ENCODE data around the gene TMEM63A. TPM values are rescaled to one million over a fixed set of nuclear protein-coding genes. Genes with fewer than 3 reads are reported as not detected.
"Not testable (repeated sequence)": the region's sequence is repeated elsewhere in the genome, so short reads cannot be mapped to it uniquely, and the experiment has no call there.

Gene TMEM63A
- total RNA-seq, 1 donor from 2014 or later, result 30.7 TPM

- intact Hi-C loops (cut with micrococcal nuclease), result no loop called here
- ATAC-seq (peak; percentile 39), DNase-seq (peak; percentile 88)
Observed at GRCh38 chr1:225835856-225836255, 46.3 kb downstream of the TMEM63A start.

GRCh38 chr1:225834417-225835329 is 47.5 kb downstream of the TMEM63A start:
- DNase-seq, result peak; percentile 72
- peak; percentile 91 for ATAC-seq
- intact Hi-C loops (cut with micrococcal nuclease), result no loop called here

GRCh38 chr1:225830841-225831240 is 51.3 kb downstream of the TMEM63A start:
- ATAC-seq (no peak), DNase-seq (no peak)
- intact Hi-C loops (cut with micrococcal nuclease), result no loop called here

- ATAC-seq (no peak), DNase-seq (no peak)
- intact Hi-C loops (cut with micrococcal nuclease), result no loop called here
Observed at GRCh38 chr1:225828706-225829345, 53.4 kb downstream of the TMEM63A start.

- no peak for DNase-seq
- no peak for ATAC-seq
- intact Hi-C loops (cut with micrococcal nuclease), result no loop called here
Observed at GRCh38 chr1:225827076-225827475, 55.1 kb downstream of the TMEM63A start.

GRCh38 chr1:225825607-225826007 is 56.6 kb downstream of the TMEM63A start:
- peak; percentile 37 for ATAC-seq
- no peak for DNase-seq
- intact Hi-C loops (cut with micrococcal nuclease), result no loop called here

- no peak for DNase-seq
- intact Hi-C loops (cut with micrococcal nuclease), result no loop called here
- peak; percentile 41 for ATAC-seq
Observed at GRCh38 chr1:225825078-225825477, 57.1 kb downstream of the TMEM63A start.

- intact Hi-C loops (cut with micrococcal nuclease), result no loop called here
- DNase-seq (no peak), ATAC-seq (no peak)
Observed at GRCh38 chr1:225824533-225824941, 57.6 kb downstream of the TMEM63A start.

GRCh38 chr1:225823811-225824261 is 58.3 kb downstream of the TMEM63A start:
- intact Hi-C loops (cut with micrococcal nuclease), result no loop called here
- DNase-seq (no peak), ATAC-seq (no peak)

- ATAC-seq (no peak), DNase-seq (no peak)
- intact Hi-C loops (cut with micrococcal nuclease), result no loop called here
Observed at GRCh38 chr1:225822655-225823403, 59.4 kb downstream of the TMEM63A start.

GRCh38 chr1:225820522-225821120 is 61.6 kb downstream of the TMEM63A start:
- ATAC-seq, result no peak
- intact Hi-C loops (cut with micrococcal nuclease), result no loop called here
- no peak for DNase-seq

GRCh38 chr1:225819346-225820192 is 62.6 kb downstream of the TMEM63A start:
- intact Hi-C loops (cut with micrococcal nuclease), result no loop called here
- ATAC-seq (peak; percentile 4), DNase-seq (no peak)

- no peak for ATAC-seq
- intact Hi-C loops (cut with micrococcal nuclease), result no loop called here
- DNase-seq, result no peak
Observed at GRCh38 chr1:225818229-225818628, 64.0 kb downstream of the TMEM63A start.

GRCh38 chr1:225817611-225818061 is 64.5 kb downstream of the TMEM63A start:
- ATAC-seq, result peak; percentile 57
- intact Hi-C loops (cut with micrococcal nuclease), result no loop called here
- DNase-seq, result peak; percentile 69

GRCh38 chr1:225816643-225817538 is 65.3 kb downstream of the TMEM63A start:
- intact Hi-C loops (cut with micrococcal nuclease), result no loop called here

GRCh38 chr1:225815526-225816178 is 66.5 kb downstream of the TMEM63A start:
- no peak for DNase-seq
- intact Hi-C loops (cut with micrococcal nuclease), result no loop called here
- no peak for ATAC-seq

More at GRCh38 chr1:225816643-225817538, 65.3 kb downstream of the TMEM63A start:
- DNase-seq, result peak; percentile 89
- ATAC-seq, result peak; percentile 72

- DNase-seq; intact Hi-C loops (cut with micrococcal nuclease); ATAC-seq: not testable (repeated sequence)
Observed at GRCh38 chr1:225815090-225815489, 67.1 kb downstream of the TMEM63A start.

Measured in left ventricle myocardium superior (tissue), 1 donor.